Measurements from ENCODE around the gene ZNF786.
A peak's percentile ranks its signal among the peaks of the same experiment; 100 is the strongest.
"Not testable (repeated sequence)": the region's sequence is repeated elsewhere in the genome, so short reads cannot be mapped to it uniquely, and the experiment has no call there.

Gene ZNF786

GRCh38 chr7:149099058-149099457 lies 8.5 kb upstream of the ZNF786 start:
- Histone ChIP-seq H3K9me3 (ENCODE audit: control insufficient read depth, insufficient read depth, low read length) (no peaks in the 10 kb centered on the region), H3K9ac (ENCODE audit: low read depth, low read length) (no peak overlapping the region), H3K4me1 (ENCODE audit: insufficient read depth, low read length) (peaks cover 8% of the 10 kb centered on the region), H3K36me3 (ENCODE audit: insufficient read depth, low read length) (no peaks in the 10 kb centered on the region)

DNA sequence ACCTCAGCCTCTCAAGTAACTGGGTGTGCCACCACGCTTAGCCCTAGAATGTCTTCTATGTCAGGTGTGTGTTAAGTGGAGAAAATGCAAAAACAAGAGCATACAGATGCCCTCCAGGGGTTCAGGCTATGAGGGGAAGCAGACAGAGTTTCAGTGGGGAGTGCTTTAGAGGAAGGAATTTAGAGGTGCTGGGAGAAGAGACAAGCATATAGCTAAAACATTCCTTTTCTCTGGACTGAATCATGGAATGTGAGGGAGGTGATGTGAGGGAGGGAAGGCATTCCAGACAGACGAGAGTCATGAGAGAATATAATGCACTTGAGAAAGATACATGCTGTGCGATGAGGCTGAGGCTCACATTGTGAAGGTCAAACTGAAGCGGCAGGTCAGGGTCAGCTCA lies 6.6 kb upstream of the ZNF786 start:
- Histone ChIP-seq H3K4me1 (ENCODE audit: insufficient read depth, low read length) (peaks cover 8% of the 10 kb centered on the region), H3K9ac (ENCODE audit: low read depth, low read length) (no peak overlapping the region), H3K36me3 (ENCODE audit: insufficient read depth, low read length) (no peaks in the 10 kb centered on the region), H3K9me3 (ENCODE audit: control insufficient read depth, insufficient read depth, low read length) (no peaks in the 10 kb centered on the region)

DNA sequence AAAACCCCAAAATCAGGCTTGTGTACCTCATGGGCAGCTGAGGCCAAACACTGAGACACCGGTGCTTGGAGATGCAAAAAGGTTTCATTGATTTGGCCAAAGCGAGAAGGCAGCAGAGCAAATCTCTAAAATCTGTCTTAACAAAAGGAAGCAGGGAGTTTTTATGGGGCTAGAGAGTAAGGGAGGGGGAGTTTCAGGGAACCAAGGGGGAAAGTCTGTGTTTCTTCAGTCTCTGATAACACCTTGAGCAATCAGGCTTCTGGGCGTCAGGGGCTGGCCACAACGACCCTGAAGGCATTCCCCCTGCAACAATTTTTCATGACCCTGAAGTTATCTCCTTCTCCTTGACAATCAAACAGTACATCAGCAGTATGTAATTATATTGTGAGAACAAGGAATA lies 2.7 kb upstream of the ZNF786 start:
- Histone ChIP-seq H3K9ac (ENCODE audit: low read depth, low read length) (no peak overlapping the region), H3K36me3 (ENCODE audit: insufficient read depth, low read length) (no peaks in the 10 kb centered on the region), H3K4me1 (ENCODE audit: insufficient read depth, low read length) (peaks cover 10% of the 10 kb centered on the region), H3K9me3 (ENCODE audit: control insufficient read depth, insufficient read depth, low read length) (no peaks in the 10 kb centered on the region)

DNA sequence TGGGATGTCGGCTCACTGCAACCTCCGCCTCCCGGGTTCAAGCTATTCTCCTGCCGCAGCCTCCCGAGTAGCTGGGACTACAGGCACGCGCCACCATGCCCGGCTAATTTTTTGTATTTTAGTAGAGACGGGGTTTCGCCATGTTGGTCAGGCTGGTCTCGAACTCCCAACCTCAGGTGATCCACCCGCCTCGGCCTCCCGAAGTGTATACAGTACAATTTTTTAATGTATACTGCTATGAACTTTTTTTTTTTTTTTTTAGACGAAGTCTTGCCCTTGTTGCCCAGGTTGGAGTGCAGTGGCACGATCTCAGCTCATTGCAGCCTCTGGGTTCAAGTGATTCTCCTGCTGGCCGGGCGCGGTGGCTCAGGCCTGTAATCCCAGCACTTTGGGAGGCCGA lies 1.7 kb upstream of the ZNF786 start:
- H3K4me1 ChIP-seq (ENCODE audit: insufficient read depth, low read length); H3K9me3 ChIP-seq (ENCODE audit: control insufficient read depth, insufficient read depth, low read length); H3K36me3 ChIP-seq (ENCODE audit: insufficient read depth, low read length); H3K9ac ChIP-seq (ENCODE audit: low read depth, low read length): not testable (repeated sequence)

DNA sequence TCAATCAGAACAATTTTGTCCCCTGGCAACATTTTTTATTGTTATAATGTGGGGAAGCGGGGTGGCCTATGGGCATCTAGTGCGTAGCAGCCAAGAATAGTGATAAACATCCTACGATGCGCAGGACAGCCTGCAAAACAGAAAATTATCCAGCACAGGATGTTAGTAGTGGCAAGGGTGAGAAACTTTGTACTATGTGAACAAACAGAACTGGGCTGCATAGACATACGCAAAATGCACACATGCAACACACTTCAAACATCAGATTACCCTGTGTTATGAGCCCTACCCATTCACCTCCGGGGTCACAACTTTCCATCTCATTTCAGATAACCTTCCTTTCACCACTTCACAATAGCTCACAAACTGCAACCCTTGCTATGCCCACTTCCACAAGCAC lies 3.1 kb downstream of the ZNF786 start:
- Histone ChIP-seq H3K9ac (ENCODE audit: low read depth, low read length) (no peak overlapping the region), H3K36me3 (ENCODE audit: insufficient read depth, low read length) (peaks cover 7% of the 10 kb centered on the region; the same call in 1 of the 2 replicates), H3K9me3 (ENCODE audit: control insufficient read depth, insufficient read depth, low read length) (no peaks in the 10 kb centered on the region; the same call in 1 of the 2 replicates), H3K4me1 (ENCODE audit: insufficient read depth, low read length) (0 out of 2 replicates have a peak, but pooled peaks cover 2% of the 10 kb centered on the region)

DNA sequence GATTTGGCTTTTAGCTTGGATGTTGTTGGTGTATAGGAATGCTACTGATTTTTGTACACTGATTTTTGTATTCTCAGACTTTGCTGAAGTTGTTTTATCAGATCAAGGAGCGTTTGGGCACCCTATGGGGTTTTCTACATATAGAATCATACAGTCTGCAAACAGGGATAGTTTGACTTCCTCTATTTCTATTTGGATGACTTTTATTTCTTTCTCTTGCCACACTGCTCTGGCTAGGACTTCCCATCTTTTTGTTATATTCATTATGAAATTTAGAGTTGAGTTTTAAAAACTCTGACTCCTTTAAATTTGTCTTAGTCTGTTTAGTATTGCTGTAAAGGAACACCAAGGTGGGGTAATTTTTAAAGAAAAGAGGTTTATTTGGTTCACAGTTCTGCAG lies 4.7 kb downstream of the ZNF786 start:
- Histone ChIP-seq H3K36me3 (ENCODE audit: insufficient read depth, low read length) (peaks cover 7% of the 10 kb centered on the region; the same call in 1 of the 2 replicates), H3K9ac (ENCODE audit: low read depth, low read length) (no peak overlapping the region), H3K9me3 (ENCODE audit: control insufficient read depth, insufficient read depth, low read length) (no peaks in the 10 kb centered on the region; the same call in none of the 2 replicates), H3K4me1 (ENCODE audit: insufficient read depth, low read length) (no peaks in the 10 kb centered on the region)

DNA sequence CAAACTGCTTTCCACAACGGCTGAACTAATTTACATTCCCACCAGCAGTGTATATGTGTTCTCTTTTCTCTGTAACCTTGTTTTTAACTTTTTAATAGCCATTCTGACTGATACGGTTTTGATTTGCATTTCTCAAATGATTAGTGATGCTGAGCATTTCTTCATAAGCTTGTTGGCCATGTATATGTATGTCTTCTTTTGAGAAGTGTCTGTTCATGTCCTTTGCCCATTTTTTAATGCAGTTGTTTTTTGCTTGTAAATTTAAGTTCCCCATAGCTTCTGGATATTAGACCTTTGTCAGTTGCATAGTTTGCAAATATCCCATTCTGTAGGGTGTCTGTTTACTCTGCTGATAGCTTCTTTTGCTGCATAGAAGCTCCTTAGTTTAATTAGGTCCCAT lies 6.1 kb downstream of the ZNF786 start:
- Histone ChIP-seq H3K4me1 (ENCODE audit: insufficient read depth, low read length) (no peaks in the 10 kb centered on the region), H3K9me3 (ENCODE audit: control insufficient read depth, insufficient read depth, low read length) (no peaks in the 10 kb centered on the region; the same call in none of the 2 replicates), H3K9ac (ENCODE audit: low read depth, low read length) (no peak overlapping the region), H3K36me3 (ENCODE audit: insufficient read depth, low read length) (peaks cover 7% of the 10 kb centered on the region; the same call in 1 of the 2 replicates)

DNA sequence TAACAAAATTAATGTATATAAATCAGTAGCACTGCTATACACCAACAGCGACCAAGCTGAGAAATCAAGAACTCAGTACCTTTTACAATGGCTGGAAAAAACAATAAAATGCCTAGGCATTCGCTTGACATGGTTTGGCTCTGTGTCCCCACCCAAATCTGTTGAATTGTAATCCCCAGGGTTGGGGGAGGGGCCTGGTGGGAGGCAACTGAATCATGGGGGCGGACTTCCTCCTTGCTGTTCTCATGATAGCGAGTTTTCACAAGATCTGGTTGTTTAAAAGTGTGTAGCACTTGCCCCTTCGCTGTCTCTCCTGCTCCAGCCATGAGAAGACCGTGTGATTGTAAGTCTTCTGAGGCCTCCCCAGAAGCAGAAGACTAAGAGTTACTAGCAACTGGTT lies 8.6 kb downstream of the ZNF786 start:
- Histone ChIP-seq H3K9ac (ENCODE audit: low read depth, low read length) (no peak overlapping the region), H3K4me1 (ENCODE audit: insufficient read depth, low read length) (no peaks in the 10 kb centered on the region), H3K36me3 (ENCODE audit: insufficient read depth, low read length) (peaks cover 7% of the 10 kb centered on the region; the same call in 1 of the 2 replicates), H3K9me3 (ENCODE audit: control insufficient read depth, insufficient read depth, low read length) (no peaks in the 10 kb centered on the region; the same call in none of the 2 replicates)

GRCh38 chr7:149077594-149077993 lies 12.9 kb downstream of the ZNF786 start:
- Histone ChIP-seq H3K4me1 (ENCODE audit: insufficient read depth, low read length) (no peaks in the 10 kb centered on the region), H3K9me3 (ENCODE audit: control insufficient read depth, insufficient read depth, low read length) (no peaks in the 10 kb centered on the region; the same call in 1 of the 2 replicates), H3K36me3 (ENCODE audit: insufficient read depth, low read length) (no peaks in the 10 kb centered on the region), H3K9ac (ENCODE audit: low read depth, low read length) (no peak overlapping the region)

GRCh38 chr7:149075286-149075685 lies 15.2 kb downstream of the ZNF786 start:
- Histone ChIP-seq H3K36me3 (ENCODE audit: insufficient read depth, low read length) (peaks cover 10% of the 10 kb centered on the region; the same call in 1 of the 2 replicates), H3K4me1 (ENCODE audit: insufficient read depth, low read length) (0 out of 2 replicates have a peak, but pooled peaks cover 4% of the 10 kb centered on the region), H3K9me3 (ENCODE audit: control insufficient read depth, insufficient read depth, low read length) (no peaks in the 10 kb centered on the region), H3K9ac (ENCODE audit: low read depth, low read length) (no peak overlapping the region)

DNA sequence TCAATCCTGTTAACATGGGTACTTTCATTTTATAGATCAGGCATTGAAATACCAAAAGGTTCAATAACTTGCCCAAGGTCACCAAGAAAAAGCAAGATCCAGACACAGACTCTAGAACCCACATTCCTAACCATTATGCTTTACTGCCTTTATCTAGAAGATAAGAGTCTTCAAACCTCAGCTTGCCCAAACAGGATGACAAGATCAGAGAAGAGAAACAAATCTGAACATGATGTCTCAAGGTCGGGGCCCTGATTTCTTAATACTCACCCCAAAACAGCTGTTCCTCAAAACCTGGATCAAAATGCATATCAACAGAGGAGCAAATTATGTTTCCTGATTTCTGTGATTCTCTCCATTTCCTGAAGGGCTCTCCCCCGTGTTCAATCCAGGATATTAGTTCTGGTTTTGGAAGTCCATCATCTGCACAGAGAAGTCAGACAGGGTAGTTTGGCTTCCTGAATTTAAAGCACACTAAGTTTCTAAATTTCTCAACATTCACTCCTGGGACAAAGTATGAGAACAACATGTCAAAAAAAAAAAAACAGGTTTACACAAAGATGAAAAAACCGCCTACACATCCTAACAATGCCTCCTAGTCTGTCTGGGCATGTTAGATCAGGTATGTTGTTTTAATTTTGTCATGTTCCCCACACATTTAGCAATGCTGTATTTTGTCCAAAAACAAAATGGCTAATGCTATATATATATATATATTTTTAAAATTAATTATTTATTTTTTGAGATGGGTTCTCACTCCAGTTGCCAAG lies 16.2 kb downstream of the ZNF786 start:
- Histone ChIP-seq H3K9me3 (ENCODE audit: control insufficient read depth, insufficient read depth, low read length) (no peaks in the 10 kb centered on the region), H3K4me1 (ENCODE audit: insufficient read depth, low read length) (0 out of 2 replicates have a peak, but pooled peaks cover 5% of the 10 kb centered on the region), H3K36me3 (ENCODE audit: insufficient read depth, low read length) (peaks cover 15% of the 10 kb centered on the region; the same call in 1 of the 2 replicates), H3K9ac (ENCODE audit: low read depth, low read length) (no peak overlapping the region)

DNA sequence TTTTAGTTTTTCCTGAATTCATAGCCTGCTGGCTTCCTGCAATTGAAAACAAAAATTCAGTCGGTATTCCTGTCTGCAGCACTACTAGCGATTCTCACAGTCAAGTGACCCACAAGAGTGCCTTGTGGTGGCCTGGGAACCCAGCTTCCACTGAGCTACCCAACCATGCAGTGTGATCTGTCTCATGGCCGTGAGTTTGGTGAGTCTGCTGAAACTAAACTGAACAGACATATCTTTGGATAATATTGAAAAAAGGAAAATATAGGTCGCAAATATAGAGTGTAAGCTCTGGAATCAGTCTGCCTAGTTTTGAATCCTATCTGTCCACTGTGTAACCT lies 18.1 kb downstream of the ZNF786 start:
- Histone ChIP-seq H3K9me3 (ENCODE audit: control insufficient read depth, insufficient read depth, low read length) (no peaks in the 10 kb centered on the region), H3K4me1 (ENCODE audit: insufficient read depth, low read length) (0 out of 2 replicates have a peak, but pooled peaks cover 5% of the 10 kb centered on the region), H3K9ac (ENCODE audit: low read depth, low read length) (peak overlapping the region; percentile 23; the same call in 1 of the 2 replicates), H3K36me3 (ENCODE audit: insufficient read depth, low read length) (peaks cover 15% of the 10 kb centered on the region; the same call in 1 of the 2 replicates)

DNA sequence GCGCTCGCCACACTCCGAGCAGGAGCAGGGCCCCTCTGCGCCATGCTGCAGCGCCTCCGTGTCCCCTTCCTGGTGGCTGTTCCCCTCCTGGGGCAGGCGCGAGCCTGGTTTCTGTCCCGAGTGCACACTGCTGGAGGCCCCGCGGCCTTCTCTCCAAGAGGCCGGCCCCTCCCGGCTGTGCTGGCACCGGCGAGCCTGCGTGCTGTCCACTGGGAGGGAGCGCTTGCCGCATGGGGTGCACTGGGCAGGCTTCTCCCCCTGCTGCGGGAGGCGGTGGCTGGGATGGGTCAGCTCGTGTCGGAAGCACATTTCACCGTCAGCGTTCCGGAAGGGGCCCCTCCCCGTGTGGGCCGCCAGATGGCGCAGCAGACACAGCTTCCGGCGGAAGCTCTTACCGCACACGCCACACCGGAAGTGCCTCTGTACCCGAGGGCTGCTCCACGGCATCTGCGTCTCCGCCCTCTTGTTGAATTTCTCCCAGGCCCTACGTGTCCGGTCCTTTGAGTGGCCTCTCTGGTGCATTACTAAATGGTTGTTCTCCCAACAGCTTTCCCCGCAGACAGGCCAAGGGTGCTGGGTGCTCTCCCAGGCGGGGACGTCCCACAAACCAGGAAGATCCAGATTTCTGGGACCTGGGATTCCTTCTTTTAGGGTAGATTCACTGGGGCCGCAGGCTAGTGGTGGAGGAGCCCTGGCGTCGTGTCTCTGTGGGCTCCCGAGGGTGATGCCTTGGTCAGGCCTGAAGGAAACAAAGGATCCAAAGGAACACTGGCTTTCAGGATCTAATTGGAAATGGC lies 18.7 kb downstream of the ZNF786 start:
- peak overlapping the region; percentile 23; the same call in 1 of the 2 replicates for H3K9ac ChIP-seq (ENCODE audit: low read depth, low read length)
- H3K36me3 ChIP-seq (ENCODE audit: insufficient read depth, low read length) = peaks cover 15% of the 10 kb centered on the region; the same call in 1 of the 2 replicates
- H3K4me1 ChIP-seq (ENCODE audit: insufficient read depth, low read length) = 0 out of 2 replicates have a peak, but pooled peaks cover 5% of the 10 kb centered on the region
- no peaks in the 10 kb centered on the region for H3K9me3 ChIP-seq (ENCODE audit: control insufficient read depth, insufficient read depth, low read length)

DNA sequence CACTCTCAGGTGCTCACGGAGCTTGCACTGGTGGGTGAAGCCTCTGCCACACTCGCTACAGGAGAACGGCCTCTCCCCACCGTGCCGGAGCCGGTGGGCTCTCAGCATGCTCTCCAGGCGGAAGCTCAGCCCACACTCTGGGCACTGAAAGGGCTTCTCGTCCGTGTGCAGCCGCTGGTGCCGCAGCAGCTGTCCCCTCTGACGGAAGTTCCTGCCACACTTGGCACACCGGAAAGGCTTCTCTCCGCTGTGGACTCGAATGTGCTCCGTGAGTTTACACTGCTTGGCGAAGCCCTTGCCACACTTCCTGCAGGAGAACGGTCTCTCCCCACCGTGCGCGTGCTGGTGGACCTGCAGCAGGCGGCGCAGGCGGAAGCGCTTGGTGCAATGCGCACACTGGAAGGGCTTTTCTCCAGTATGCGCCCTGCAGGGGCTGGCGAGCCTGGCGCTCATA lies 19.3 kb downstream of the ZNF786 start:
- Histone ChIP-seq H3K9me3 (ENCODE audit: control insufficient read depth, insufficient read depth, low read length) (no peaks in the 10 kb centered on the region), H3K4me1 (ENCODE audit: insufficient read depth, low read length) (0 out of 2 replicates have a peak, but pooled peaks cover 5% of the 10 kb centered on the region), H3K36me3 (ENCODE audit: insufficient read depth, low read length) (peaks cover 15% of the 10 kb centered on the region; the same call in 1 of the 2 replicates), H3K9ac (ENCODE audit: low read depth, low read length) (peak overlapping the region; percentile 23; the same call in 1 of the 2 replicates)

All from ES-I3 (cell line).